Parathyroid adenoma (tissue), 2 donors: Measurements from ENCODE around the gene YLPM1.

ENCODE experiments used
- H2AFZ ChIP-seq: fragments of 300-600 bp; sonication (generic); one replicate; pipeline ENCODE4 v1.7.0; 2017; ENCODE audit warnings: antibody characterized with exemption, mild to moderate bottlenecking
- H3K27ac ChIP-seq: fragments of 300-600 bp; sonication (generic); one replicate; pipeline ENCODE4 v1.7.0; 2017
- H3K27me3 ChIP-seq: fragments of 300-600 bp; sonication (generic); one replicate; pipeline ENCODE4 v1.7.0; 2017; ENCODE audit warnings: low read length; ENCODE audit not compliant: control insufficient read depth, insufficient read depth
- H3K36me3 ChIP-seq: fragments of 300-600 bp; sonication (generic); one replicate; pipeline ENCODE4 v1.7.0; 2017; ENCODE audit warnings: low read length; ENCODE audit not compliant: control insufficient read depth, insufficient read depth
- H3K4me1 ChIP-seq: fragments of 300-600 bp; sonication (generic); one replicate; pipeline ENCODE4 v1.7.0; 2017; ENCODE audit warnings: control low read depth
- H3K4me2 ChIP-seq: fragments of 300-600 bp; sonication (generic); one replicate; pipeline ENCODE4 v1.7.0; 2017; ENCODE audit warnings: low read length
- H3K4me3 ChIP-seq: fragments of 300-600 bp; sonication (generic); one replicate; pipeline ENCODE4 v1.7.0; 2017; ENCODE audit warnings: low read depth, low read length
- H3K79me2 ChIP-seq: fragments of 300-600 bp; sonication (generic); one replicate; pipeline ENCODE4 v1.7.0; 2017; ENCODE audit warnings: control low read depth
- H3K9ac ChIP-seq: fragments of 300-600 bp; sonication (generic); one replicate; pipeline ENCODE4 v1.7.0; 2017; ENCODE audit warnings: mild to moderate bottlenecking
- H3K9me3 ChIP-seq: fragments of 300-600 bp; sonication (generic); one replicate; pipeline ENCODE4 v1.7.0; 2017; ENCODE audit warnings: low read length; ENCODE audit not compliant: control insufficient read depth
- TF ChIP-seq, protein P1 (sequence below): fragments of 300-600 bp; sonication (generic); IDR thresholded peaks from one replicate; pipeline ENCODE4 v1.7.0; 2017; ENCODE audit warnings: antibody characterized with exemption, mild to moderate bottlenecking
- donor health status: primary hyperparathyroidism.

YLPM1 gene

DNA sequence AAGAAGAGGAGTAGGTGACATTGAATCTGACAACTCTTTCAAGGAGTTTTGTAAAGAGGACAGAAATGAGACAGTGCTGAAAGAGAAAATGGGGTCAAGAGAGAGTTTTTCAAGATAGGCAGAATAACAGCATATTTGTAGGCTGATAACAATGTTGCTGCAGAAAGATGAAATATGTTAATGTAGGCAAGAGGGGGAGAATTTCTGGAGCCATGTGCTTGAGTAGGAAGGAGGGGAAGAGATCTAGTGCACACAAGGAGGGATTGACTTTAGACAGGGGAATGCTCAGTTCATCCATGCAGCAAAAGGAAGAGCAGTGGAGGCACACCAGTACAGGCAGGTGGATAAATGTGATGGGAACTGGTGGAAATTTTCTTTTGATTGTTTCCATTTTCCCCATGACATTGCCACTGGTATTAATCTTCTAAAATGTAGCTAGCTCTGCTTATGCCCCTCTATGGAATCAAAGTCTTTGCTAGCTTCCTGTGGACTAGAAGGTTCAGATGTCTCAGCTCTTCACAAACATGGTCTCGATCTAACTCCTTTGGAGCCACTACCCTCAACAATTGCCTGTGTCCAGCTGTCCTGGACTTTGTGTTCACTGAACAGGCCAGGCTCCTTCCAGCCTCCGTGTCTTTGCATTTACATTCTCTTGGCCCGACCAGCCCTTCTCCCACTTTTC is 103.7 kb downstream of the YLPM1 start:
- Histone ChIP-seq H2AFZ (no peak overlapping the region), H3K27ac (no peak overlapping the region), H3K4me3 (no peak overlapping the region), H3K9me3 (no peaks in the 10 kb centered on the region), H3K4me1 (no peaks in the 10 kb centered on the region), H3K27me3 (no peaks in the 10 kb centered on the region), H3K36me3 (no peaks in the 10 kb centered on the region), H3K9ac (no peak overlapping the region), H3K79me2 (no peaks in the 10 kb centered on the region), H3K4me2 (no peak overlapping the region)
- TF ChIP-seq, protein P1, sequence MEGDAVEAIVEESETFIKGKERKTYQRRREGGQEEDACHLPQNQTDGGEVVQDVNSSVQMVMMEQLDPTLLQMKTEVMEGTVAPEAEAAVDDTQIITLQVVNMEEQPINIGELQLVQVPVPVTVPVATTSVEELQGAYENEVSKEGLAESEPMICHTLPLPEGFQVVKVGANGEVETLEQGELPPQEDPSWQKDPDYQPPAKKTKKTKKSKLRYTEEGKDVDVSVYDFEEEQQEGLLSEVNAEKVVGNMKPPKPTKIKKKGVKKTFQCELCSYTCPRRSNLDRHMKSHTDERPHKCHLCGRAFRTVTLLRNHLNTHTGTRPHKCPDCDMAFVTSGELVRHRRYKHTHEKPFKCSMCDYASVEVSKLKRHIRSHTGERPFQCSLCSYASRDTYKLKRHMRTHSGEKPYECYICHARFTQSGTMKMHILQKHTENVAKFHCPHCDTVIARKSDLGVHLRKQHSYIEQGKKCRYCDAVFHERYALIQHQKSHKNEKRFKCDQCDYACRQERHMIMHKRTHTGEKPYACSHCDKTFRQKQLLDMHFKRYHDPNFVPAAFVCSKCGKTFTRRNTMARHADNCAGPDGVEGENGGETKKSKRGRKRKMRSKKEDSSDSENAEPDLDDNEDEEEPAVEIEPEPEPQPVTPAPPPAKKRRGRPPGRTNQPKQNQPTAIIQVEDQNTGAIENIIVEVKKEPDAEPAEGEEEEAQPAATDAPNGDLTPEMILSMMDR, result no peak

DNA sequence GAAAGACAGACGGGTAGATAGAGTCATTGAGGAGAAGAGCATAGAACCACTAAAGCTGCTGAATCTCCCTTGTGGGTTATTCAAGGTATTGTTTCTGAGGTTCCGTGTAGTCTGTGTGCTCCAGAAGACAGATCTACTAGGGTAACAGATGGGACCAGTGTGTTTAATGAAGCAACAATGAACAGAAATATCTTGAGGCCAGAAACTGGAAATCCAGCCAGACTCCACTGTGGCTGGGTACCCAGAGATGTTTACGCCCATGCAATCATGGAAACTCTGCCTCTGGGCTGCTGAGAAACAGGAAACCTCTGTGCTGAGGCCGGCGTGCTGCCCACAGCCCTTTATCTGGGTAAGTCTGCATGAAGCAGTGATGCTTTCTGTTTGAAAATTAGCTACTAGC is 104.6 kb downstream of the YLPM1 start:
- Histone ChIP-seq H2AFZ (no peak overlapping the region), H3K79me2 (no peaks in the 10 kb centered on the region), H3K4me1 (no peaks in the 10 kb centered on the region), H3K4me2 (no peak overlapping the region), H3K27ac (no peak overlapping the region), H3K9ac (no peak overlapping the region), H3K27me3 (no peaks in the 10 kb centered on the region), H3K36me3 (no peaks in the 10 kb centered on the region), H3K9me3 (no peaks in the 10 kb centered on the region), H3K4me3 (no peak overlapping the region)
- TF ChIP-seq, protein P1, result no peak

DNA sequence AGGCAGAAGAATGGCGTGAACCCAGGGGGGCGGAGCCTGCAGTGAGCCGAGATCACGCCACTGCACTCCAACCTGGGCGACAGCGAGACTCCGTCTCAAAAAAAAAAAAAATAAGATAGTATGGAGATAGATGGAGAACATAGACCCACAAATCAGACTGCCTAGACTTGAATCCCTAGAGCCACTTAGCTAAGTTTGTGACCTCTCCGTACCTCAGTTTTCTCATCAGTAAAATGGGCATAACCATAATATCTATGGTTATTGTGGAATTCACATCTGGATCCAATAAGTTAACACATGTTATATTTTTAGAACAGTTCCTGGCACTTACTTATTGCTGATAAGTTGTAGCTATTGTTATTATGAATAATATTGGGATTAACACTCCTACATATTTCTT is 105.6 kb downstream of the YLPM1 start:
- no peaks in the 10 kb centered on the region for H3K27me3 ChIP-seq

DNA sequence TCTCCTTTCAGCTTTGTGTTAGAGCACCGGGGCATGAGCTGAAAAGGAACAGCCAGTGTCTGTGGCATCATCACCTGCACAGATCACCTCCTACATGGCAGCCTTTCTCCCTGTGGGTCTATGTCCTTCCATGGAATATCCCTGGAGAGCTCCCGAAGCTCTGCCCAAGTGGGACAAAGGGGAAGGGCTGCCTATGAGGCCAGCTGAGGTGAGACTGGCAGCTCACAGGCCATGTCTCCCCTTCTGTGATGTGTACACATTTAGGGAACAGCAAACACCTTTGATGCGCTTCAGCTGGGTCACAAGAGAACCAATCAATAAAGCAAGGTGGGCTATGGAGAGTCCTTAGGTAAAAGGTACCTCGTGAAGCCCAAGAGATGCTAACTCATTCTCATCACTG is 108.7 kb downstream of the YLPM1 start:
- TF ChIP-seq, protein P1, result no peak
- no peaks in the 10 kb centered on the region for H3K79me2 ChIP-seq
- no peak overlapping the region for H3K4me2 ChIP-seq
- no peak overlapping the region for H3K9ac ChIP-seq
- no peaks in the 10 kb centered on the region for H3K9me3 ChIP-seq
- H3K36me3 ChIP-seq, result no peaks in the 10 kb centered on the region
- H2AFZ ChIP-seq, result no peak overlapping the region
- no peaks in the 10 kb centered on the region for H3K27me3 ChIP-seq
- no peaks in the 10 kb centered on the region for H3K4me1 ChIP-seq
- no peak overlapping the region for H3K27ac ChIP-seq
- H3K4me3 ChIP-seq, result no peak overlapping the region

More for the DNA sequence above, 105.6 kb downstream of the YLPM1 start:
- no peaks in the 10 kb centered on the region for H3K36me3 ChIP-seq
- H3K4me3 ChIP-seq, result no peak overlapping the region
- H3K27ac ChIP-seq, result no peak overlapping the region
- H3K4me1 ChIP-seq, result no peaks in the 10 kb centered on the region
- no peaks in the 10 kb centered on the region for H3K9me3 ChIP-seq
- no peak overlapping the region for H3K4me2 ChIP-seq
- no peak overlapping the region for H3K9ac ChIP-seq
- H2AFZ ChIP-seq, result no peak overlapping the region
- TF ChIP-seq, protein P1, result no peak
- no peaks in the 10 kb centered on the region for H3K79me2 ChIP-seq

DNA sequence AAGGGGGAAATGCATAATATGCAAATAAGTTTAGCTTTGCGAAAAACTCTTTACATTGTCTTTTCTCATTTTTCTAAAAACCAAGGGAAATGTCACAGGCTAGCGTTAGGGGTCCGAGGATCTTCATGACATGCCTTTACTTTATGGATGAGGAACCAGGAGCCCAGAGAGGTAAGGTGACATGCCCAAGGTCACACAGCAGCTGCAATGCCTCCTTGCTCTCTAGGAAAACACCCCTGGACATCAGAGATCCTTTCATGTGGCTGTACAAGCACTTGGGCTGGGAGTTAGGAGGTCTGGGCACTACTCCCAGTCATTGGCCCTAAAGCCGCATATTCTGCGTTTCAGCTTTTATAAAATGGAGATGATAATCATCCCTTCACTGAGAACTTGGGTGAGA is 112.1 kb downstream of the YLPM1 start:
- Histone ChIP-seq H3K36me3 (no peaks in the 10 kb centered on the region), H3K9ac (no peak overlapping the region), H3K4me3 (no peak overlapping the region), H3K9me3 (no peaks in the 10 kb centered on the region), H2AFZ (no peak overlapping the region), H3K27me3 (no peaks in the 10 kb centered on the region), H3K27ac (no peak overlapping the region), H3K4me1 (no peaks in the 10 kb centered on the region), H3K4me2 (no peak overlapping the region), H3K79me2 (no peaks in the 10 kb centered on the region)
- TF ChIP-seq, protein P1, result no peak
